Measurements from ENCODE around the gene DACH1. TPM values are rescaled to one million over a fixed set of nuclear protein-coding genes. Genes with fewer than 3 reads are reported as not detected.

DACH1 gene
- total RNA-seq, 1 donor from 2014 or later: not detected

DNA sequence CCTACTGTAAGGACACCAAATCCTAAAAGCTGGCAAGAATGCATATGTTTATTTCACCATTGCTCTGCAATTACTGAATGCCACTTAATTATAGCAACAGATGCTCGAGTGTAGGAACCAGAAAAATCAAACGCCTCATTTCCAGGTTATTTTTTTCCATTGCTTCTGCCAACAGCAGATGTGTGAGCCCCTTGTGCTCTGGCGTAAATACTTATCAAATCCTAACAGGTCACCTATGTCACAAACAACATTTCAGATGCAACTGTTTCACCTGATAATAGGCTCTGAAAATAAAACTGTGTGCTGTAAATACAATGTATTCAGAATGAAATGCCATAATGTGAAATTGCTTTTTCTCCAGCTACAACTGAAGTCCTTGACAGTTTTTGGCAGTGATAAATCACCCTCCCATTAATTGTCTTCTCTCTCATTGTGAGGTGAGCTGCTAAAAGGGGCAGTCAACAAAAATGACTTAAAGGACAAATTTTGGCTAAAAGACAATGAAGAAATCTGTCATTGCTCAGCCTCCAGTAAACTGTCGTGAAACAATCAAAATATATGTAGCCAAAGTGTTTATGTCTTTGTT, 344.0 kb downstream of the DACH1 start:
- Histone ChIP-seq H3K36me3 (ENCODE audit: control insufficient read depth, insufficient read depth, low read length) (no peaks in the 10 kb centered on the region), H3K27me3 (ENCODE audit: control insufficient read depth, insufficient read depth, low read length) (no peaks in the 10 kb centered on the region), H3K4me3 (ENCODE audit: low read depth, low read length) (no peak overlapping the region)
- DNase-seq (ENCODE audit: low read depth): no peak
- no peak for FAIRE-seq
- TF ChIP-seq, protein P1, sequence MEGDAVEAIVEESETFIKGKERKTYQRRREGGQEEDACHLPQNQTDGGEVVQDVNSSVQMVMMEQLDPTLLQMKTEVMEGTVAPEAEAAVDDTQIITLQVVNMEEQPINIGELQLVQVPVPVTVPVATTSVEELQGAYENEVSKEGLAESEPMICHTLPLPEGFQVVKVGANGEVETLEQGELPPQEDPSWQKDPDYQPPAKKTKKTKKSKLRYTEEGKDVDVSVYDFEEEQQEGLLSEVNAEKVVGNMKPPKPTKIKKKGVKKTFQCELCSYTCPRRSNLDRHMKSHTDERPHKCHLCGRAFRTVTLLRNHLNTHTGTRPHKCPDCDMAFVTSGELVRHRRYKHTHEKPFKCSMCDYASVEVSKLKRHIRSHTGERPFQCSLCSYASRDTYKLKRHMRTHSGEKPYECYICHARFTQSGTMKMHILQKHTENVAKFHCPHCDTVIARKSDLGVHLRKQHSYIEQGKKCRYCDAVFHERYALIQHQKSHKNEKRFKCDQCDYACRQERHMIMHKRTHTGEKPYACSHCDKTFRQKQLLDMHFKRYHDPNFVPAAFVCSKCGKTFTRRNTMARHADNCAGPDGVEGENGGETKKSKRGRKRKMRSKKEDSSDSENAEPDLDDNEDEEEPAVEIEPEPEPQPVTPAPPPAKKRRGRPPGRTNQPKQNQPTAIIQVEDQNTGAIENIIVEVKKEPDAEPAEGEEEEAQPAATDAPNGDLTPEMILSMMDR (IDR thresholded peaks at IDR 0.05; ENCODE audit: insufficient read depth, low read length, severe bottlenecking): no peak

DNA sequence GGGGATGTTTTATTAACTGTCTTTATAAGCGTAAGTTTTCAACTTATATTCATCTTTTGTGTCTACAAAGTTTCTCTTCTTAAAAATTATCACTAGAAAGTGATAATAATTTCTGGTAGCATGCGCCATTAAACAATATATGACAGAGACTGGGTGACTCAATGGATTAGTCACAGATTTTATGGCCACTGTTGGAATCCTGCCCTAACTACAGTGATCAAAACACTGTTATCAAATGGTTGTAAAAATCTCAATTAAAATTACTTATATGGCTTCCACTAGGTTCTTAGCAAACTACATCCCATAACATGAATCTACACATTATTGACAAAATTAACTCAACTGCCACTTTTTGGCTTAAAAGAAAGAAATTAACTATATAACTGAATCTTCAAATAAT, 350.0 kb downstream of the DACH1 start:
- TF ChIP-seq, protein P1 (IDR thresholded peaks at IDR 0.05; ENCODE audit: insufficient read depth, low read length, severe bottlenecking): no peak
- Histone ChIP-seq H3K27me3 (ENCODE audit: control insufficient read depth, insufficient read depth, low read length) (no peaks in the 10 kb centered on the region), H3K4me3 (ENCODE audit: low read depth, low read length) (no peak overlapping the region), H3K36me3 (ENCODE audit: control insufficient read depth, insufficient read depth, low read length) (no peaks in the 10 kb centered on the region)
- FAIRE-seq (no peak), DNase-seq (ENCODE audit: low read depth) (peak; percentile 12)

DNA sequence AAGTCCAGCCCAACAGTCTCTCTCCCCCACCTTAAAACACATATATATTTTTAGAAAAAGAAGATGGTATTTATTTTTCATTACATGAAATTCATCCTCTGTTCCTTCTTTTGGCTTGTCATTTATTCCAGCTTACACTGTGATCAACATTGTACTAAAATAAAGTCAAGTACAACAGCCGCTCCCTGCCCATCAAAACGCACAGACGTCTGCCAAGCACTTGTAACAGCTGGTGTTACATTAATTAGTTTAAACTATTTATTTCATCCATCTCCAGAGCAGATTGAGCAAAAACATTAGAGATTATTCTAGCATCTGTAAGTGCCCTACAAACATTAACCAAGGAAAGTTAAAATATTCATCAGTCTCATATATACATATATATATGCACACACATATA, 350.5 kb downstream of the DACH1 start:
- FAIRE-seq: no peak
- Histone ChIP-seq H3K27me3 (ENCODE audit: control insufficient read depth, insufficient read depth, low read length) (no peaks in the 10 kb centered on the region), H3K4me3 (ENCODE audit: low read depth, low read length) (no peak overlapping the region), H3K36me3 (ENCODE audit: control insufficient read depth, insufficient read depth, low read length) (no peaks in the 10 kb centered on the region)
- TF ChIP-seq, protein P1 (IDR thresholded peaks at IDR 0.05; ENCODE audit: insufficient read depth, low read length, severe bottlenecking): no peak
- no peak for DNase-seq (ENCODE audit: low read depth)

DNA sequence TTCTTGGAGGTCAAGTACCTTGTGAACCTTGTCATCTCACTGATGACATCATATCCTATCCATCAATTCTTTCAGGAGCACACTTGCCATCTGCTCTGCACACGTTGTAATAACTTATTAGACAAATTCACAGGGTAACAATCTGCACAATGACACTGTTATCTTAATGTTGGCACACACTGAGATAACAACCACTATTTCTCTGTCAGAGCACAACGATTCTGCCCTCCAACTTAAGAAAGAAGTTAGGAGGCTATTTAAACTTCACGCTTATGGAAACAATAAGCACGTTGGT, 351.3 kb downstream of the DACH1 start:
- DNase-seq (ENCODE audit: low read depth): no peak
- Histone ChIP-seq H3K4me3 (ENCODE audit: low read depth, low read length) (no peak overlapping the region), H3K27me3 (ENCODE audit: control insufficient read depth, insufficient read depth, low read length) (no peaks in the 10 kb centered on the region), H3K36me3 (ENCODE audit: control insufficient read depth, insufficient read depth, low read length) (no peaks in the 10 kb centered on the region)
- no peak for FAIRE-seq
- TF ChIP-seq, protein P1 (IDR thresholded peaks at IDR 0.05; ENCODE audit: insufficient read depth, low read length, severe bottlenecking): no peak

DNA sequence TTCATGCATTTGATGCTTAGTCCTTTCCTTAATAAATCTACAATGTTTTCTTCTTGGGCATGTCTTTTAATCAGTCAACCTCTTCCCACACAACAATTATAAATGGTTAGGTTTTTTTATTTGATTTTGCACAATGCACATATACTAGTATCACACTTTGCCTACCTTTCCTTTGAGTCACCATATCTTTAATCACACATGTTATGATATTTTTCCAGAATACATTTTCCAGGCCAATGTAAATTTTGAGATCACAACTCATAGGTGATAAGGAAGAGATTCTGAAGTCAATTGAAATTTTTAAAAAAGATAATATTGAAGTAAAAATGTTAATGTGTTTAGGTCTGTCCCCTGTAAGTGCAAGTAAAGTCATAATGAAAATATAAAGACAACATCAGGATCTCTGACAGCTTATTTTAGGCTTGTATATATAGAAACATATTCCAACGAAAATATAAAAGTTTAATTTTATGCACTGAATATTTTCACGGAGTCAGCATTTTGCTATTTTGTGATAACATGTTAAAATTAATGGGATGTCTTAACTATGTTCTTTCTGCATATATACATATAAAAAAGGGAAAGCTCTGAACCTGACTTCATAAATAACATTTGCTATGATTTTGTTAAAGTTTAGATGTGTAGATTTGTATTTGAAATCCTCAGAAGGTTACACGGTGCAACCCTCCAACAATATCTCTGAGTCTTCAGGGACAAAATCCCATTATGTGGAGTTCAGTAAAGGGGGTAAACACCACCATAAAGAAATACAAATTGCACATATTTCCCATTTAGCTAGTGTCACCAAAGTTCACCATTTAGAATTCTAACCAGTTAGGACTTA, 351.9 kb downstream of the DACH1 start:
- H3K36me3 ChIP-seq (ENCODE audit: control insufficient read depth, insufficient read depth, low read length): no peaks in the 10 kb centered on the region
- no peaks in the 10 kb centered on the region for H3K27me3 ChIP-seq (ENCODE audit: control insufficient read depth, insufficient read depth, low read length)
- DNase-seq (ENCODE audit: low read depth) (peak; percentile 1), FAIRE-seq (no peak)
- H3K4me3 ChIP-seq (ENCODE audit: low read depth, low read length): no peak overlapping the region
- TF ChIP-seq, protein P1 (IDR thresholded peaks at IDR 0.05; ENCODE audit: insufficient read depth, low read length, severe bottlenecking): no peak

Measured in bronchial epithelial cell (primary cell).